ENCODE measurements around the gene GPR148. TPM values are rescaled to one million over a fixed set of nuclear protein-coding genes. Genes with fewer than 3 reads are reported as not detected.

GPR148 gene
- not detected in 2 replicates for total RNA-seq

DNA sequence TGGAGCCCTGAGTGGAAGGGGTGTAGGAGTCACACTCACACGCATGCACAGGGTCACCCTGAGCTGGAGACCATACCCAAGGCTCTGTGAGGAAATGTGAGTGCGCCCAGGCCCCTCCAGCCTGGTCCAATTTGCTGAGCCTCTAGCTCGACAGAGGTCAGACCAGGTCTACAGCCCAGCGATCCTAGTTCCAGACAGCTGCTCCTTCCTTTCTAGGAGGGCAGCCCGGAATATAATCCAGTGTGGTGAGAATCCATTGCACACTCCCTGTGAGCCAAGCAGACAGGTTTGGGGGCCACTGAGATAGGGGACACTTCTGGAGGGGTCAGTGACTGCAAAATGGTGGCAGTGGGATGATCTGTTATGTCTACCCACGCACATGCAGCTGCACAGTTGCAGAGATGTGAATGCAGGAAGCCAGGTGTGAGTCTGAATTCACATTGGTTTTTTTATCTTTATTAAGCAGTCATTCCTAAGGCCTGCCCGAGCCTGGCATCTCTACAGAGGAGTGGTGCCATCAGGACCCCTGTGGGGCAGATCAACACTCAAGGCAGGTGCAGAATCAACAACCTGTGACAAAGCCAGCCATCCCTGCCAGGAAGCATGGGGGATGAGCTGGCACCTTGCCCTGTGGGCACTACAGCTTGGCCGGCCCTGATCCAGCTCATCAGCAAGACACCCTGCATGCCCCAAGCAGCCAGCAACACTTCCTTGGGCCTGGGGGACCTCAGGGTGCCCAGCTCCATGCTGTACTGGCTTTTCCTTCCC, at the start of gene GPR148:
GPR148 (plus strand) TSS at position 522 of the 768 bp plus-strand sequence; CDS start at position 604, 82 bp downstream.

GRCh38 chr2:130755256-130756052, 26.6 kb downstream of the GPR148 start, which contains the start of gene AMER3:
AMER3 (plus strand) TSS chr2:130755540; CDS start chr2:130762073, 6,533 bp downstream.

Other genes starting within 250 kb of the GPR148 start
- gene POTEI, start 219.7 kb upstream of the GPR148 start, total RNA-seq: not detected in 2 replicates
- not detected in 2 replicates for gene CFC1B, start 207.8 kb upstream of the GPR148 start, total RNA-seq
- not detected in 2 replicates for gene CFC1, start 129.5 kb upstream of the GPR148 start, total RNA-seq
- not detected in 2 replicates for gene POTEJ, start 117.6 kb upstream of the GPR148 start, total RNA-seq
- not detected in 2 replicates for gene AMER3, start 26.5 kb downstream of the GPR148 start, total RNA-seq
- 6.2 and 8.2 TPM in 2 replicates for gene ARHGEF4, start 107.8 kb downstream of the GPR148 start, total RNA-seq